ENCODE measurements around the gene APOC4.

GRCh38 chr19:44947041-44947581, 5.1 kb downstream of the APOC4 start:
- no peak for TF ChIP-seq CTCF (IDR thresholded peaks at IDR 0.05)
- no peak for TF ChIP-seq POLR2A (IDR thresholded peaks at IDR 0.05)
- no peak for TF ChIP-seq POLR2AphosphoS5 (IDR thresholded peaks at IDR 0.05)
